Brain microvascular endothelial cell (primary cell): ENCODE measurements around the gene PEX7.
A peak's percentile ranks its signal among the peaks of the same experiment; 100 is the strongest.
"Not testable (repeated sequence)": the region's sequence is repeated elsewhere in the genome, so short reads cannot be mapped to it uniquely, and the experiment has no call there.

Source experiments
- DNase-seq: peaks from one replicate; pipeline ENCODE4 v3.0.0-alpha.2; 2020
- H3K27ac ChIP-seq: fragments of 250-450 bp; sonication (Bioruptor Pico); 2 replicates; pipeline ENCODE4 v1.5.1; 2020; ENCODE audit warnings: mild to moderate bottlenecking, moderate library complexity
- H3K27me3 ChIP-seq: fragments of 250-450 bp; sonication (Bioruptor Pico); replicated peaks from 2 replicates; pipeline ENCODE4 v1.5.1; 2020; ENCODE audit warnings: mild to moderate bottlenecking
- H3K36me3 ChIP-seq: fragments of 250-450 bp; sonication (Bioruptor Pico); replicated peaks from 2 replicates; pipeline ENCODE4 v1.5.1; 2020; ENCODE audit warnings: mild to moderate bottlenecking
- H3K4me3 ChIP-seq: 2 replicates; pipeline ENCODE4 v1.5.1; 2011; ENCODE audit warnings: low read depth, mild to moderate bottlenecking, control low read depth, low read length, moderate library complexity
- in situ Hi-C: cut with HindIII; loops from 2 replicates; pipeline ENCODE4 v1.10.0; 2017; ENCODE audit warnings: low sequenced_read_pairs, low pct_ligation_motif_present
- TF ChIP-seq, protein P1 (sequence below): IDR thresholded peaks from 2 replicates; pipeline ENCODE4 v1.5.1; 2011; ENCODE audit warnings: low read depth, mild to moderate bottlenecking, moderate library complexity, low read length, control low read depth, inconsistent platforms; ENCODE audit errors: missing control alignments

PEX7 gene

DNA sequence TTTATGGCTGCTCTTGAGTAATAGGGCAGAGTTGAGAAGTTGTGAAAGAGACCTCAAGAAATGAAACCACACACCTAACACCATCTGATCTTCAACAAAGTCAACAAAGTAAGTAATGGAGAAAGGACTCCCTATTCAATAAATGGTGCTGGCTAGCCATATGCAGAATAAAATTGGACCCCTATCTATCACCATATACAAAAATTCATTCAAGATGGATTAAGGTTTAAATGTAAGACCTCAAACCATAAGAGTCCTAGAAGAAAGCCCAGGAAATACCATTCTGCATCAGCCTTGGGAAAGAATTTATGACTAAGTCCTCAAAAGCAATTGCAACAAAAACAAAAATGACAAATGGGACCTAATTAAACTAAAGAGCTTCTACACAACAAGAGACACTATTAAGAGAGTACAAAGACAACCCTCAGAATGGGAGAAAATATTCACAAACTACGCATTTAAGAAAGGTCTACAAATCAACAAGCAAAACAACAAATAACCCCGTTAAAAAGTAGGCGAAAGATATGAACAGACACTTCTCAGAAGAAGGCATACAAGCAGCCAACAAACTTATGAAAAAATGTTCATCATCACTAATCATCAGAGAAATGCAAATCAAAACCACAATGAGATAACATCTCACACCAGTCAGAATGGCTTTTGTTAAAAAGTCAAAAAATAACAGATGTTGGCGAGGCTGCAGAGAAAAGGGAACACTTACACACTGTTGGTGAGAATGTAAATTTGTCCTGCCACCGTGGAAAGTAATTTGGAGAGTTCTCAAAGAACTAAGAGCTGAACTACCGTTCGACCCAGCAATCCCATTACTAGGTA is 34.1 kb upstream of the PEX7 start:
- DNase-seq, result peak; percentile 58
- no peaks in the 10 kb centered on the region for H3K36me3 ChIP-seq
- peak overlapping the region; percentile 55 for H3K27ac ChIP-seq
- TF ChIP-seq, protein P1, sequence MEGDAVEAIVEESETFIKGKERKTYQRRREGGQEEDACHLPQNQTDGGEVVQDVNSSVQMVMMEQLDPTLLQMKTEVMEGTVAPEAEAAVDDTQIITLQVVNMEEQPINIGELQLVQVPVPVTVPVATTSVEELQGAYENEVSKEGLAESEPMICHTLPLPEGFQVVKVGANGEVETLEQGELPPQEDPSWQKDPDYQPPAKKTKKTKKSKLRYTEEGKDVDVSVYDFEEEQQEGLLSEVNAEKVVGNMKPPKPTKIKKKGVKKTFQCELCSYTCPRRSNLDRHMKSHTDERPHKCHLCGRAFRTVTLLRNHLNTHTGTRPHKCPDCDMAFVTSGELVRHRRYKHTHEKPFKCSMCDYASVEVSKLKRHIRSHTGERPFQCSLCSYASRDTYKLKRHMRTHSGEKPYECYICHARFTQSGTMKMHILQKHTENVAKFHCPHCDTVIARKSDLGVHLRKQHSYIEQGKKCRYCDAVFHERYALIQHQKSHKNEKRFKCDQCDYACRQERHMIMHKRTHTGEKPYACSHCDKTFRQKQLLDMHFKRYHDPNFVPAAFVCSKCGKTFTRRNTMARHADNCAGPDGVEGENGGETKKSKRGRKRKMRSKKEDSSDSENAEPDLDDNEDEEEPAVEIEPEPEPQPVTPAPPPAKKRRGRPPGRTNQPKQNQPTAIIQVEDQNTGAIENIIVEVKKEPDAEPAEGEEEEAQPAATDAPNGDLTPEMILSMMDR, result no peak
- H3K4me3 ChIP-seq, result no peak overlapping the region
- in situ Hi-C loops, result no loop called here
- H3K27me3 ChIP-seq, result no peaks in the 10 kb centered on the region

DNA sequence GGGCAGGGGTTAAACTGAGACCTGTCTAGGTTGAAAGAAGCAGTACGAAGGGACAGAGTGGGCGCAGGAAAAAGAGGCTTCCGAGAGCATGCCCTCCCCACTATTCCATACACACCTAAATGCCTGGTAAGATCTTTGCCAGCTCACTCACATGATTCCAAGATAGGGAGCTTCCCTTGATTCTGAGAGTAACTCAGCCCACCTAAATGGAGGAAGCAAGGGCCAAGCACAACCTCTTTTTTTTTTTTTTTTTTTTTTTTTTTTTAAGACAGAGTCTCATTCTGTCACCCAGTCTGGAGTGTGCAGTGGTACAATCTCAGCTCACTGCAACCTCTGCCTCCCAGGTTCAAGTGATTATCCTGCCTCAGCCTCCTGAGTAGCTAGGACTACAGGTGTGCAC is 33.0 kb upstream of the PEX7 start:
- H3K36me3 ChIP-seq, H3K27me3 ChIP-seq, H3K27ac ChIP-seq, in situ Hi-C loops, DNase-seq, H3K4me3 ChIP-seq: not testable (repeated sequence)

DNA sequence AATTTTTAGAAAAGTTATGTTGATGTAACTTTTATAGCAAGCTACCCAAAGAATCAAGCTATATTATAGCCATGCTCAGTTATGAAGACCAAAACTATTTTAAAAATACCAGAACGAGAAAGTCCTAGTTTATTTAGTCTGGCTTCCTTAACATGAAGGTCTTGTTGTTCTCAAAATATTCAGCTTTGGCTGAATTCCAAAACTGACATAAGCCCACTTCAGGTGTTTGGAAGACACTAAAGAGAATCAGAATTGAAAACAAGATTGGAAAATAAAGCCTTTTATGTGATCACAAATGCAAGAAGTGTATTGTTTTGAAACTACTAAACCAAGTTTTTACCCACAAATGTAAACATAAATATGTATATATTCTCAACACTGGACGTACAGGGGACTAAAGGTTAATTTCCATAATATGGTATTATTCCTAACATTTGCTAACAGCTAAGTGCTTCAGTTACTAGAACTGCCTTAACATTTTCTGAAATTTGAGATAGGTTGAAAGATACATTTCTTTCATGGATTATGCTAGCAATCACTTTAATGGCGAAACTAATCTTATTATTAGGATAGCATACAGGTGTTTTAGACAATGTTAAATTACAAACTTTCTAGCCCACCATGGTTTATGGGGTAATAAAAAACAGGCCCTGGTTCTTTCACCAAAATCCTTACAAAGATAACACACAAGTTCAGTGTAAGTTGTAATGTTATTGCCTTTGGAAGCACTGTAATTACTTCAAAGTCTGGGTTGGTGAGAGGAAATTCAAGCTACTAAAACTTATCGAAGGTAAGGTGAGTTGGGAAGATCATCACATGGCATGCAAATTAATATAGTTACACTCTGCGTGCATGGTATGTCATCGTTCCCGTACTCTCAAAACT is 31.7 kb upstream of the PEX7 start:
- in situ Hi-C loops, result no loop called here
- H3K27ac ChIP-seq, result peak overlapping the region; percentile 69

DNA sequence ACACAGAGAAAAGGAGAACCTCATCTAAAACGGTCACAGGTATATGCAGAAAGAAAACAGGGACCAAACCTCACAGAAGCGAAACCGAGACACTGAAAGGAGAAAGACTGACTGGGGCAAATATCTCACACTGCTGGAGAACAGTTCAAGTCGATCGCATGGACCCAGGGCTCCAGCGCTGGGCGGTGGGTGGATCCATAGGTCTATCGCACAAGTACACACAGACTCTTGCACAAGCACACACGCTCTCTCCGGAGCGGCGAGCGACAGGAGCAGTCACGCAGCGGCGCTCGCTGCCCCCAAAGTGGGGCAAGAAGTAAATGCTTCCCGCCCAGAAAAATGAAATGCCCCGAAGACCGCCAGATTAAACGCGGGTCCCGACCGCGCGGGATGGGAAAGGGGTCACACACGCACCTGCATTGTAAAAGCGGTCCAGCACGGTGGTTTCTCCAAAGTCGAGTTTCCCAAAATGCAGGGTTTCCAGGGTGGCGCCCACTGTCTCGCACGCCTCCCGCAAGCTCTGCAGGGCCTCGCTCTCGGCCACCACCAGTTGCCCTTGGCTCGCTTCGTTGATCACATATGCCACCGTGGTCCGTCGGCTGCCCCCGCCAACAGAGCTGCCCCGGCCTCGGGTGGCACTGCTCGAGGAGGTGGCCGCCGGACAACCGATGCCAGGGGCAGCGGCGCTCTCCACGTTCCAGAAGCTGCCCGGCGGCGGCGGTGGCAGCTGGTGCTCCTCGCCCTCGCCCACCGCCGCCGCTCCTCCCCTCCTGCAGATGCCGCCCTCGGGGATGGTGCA is 30.9 kb upstream of the PEX7 start:
- Histone ChIP-seq H3K27me3 (no peaks in the 10 kb centered on the region), H3K36me3 (no peaks in the 10 kb centered on the region), H3K4me3 (peak overlapping the region; percentile 91), H3K27ac (peak overlapping the region; percentile 69)
- DNase-seq, result peak; percentile 56
- TF ChIP-seq, protein P1, result no peak
- in situ Hi-C loops, result no loop called here

More for the DNA sequence above, 31.7 kb upstream of the PEX7 start:
- TF ChIP-seq, protein P1, result no peak
- DNase-seq, result no peak
- H3K27me3 ChIP-seq, result no peaks in the 10 kb centered on the region
- H3K36me3 ChIP-seq, result no peaks in the 10 kb centered on the region
- H3K4me3 ChIP-seq, result peak overlapping the region; percentile 91

DNA sequence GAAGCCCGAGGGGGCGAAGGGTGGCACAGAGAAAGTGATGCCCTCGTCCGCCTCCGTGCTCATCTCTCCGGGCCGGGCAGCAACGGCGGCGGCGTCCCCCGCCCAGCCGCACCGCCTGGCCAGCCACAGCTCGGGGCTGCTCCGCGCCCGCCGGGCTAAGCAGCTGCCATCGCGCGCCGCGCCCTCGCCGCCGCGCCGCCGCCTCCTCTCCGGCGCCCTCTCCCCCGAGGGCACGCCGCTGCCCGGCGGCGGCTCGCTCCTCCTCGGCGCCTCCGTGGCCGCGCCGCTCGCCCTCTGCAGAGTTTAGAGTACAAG is 30.3 kb upstream of the PEX7 start:
- TF ChIP-seq, protein P1, result no peak
- Histone ChIP-seq H3K27ac (peak overlapping the region; percentile 69), H3K36me3 (no peaks in the 10 kb centered on the region), H3K27me3 (no peaks in the 10 kb centered on the region), H3K4me3 (peak overlapping the region; percentile 91)
- no peak for DNase-seq
- in situ Hi-C loops, result no loop called here
